ENCODE data around the gene NLRP1. TPM values are rescaled to one million over a fixed set of nuclear protein-coding genes. Genes with fewer than 3 reads are reported as not detected.

Gene NLRP1
- total RNA-seq, 1 experiment from 2014 or later, result 5.3 TPM

GRCh38 chr17:5562661-5563360 lies 21.5 kb downstream of the NLRP1 start:
- no peak for DNase-seq (ENCODE audit: low read depth, low spot score)
- in situ Hi-C loops (cut with HindIII; ENCODE audit: low pct_unique_long_range_greater_than_20kb, low sequenced_read_pairs), result no loop called here

DNA sequence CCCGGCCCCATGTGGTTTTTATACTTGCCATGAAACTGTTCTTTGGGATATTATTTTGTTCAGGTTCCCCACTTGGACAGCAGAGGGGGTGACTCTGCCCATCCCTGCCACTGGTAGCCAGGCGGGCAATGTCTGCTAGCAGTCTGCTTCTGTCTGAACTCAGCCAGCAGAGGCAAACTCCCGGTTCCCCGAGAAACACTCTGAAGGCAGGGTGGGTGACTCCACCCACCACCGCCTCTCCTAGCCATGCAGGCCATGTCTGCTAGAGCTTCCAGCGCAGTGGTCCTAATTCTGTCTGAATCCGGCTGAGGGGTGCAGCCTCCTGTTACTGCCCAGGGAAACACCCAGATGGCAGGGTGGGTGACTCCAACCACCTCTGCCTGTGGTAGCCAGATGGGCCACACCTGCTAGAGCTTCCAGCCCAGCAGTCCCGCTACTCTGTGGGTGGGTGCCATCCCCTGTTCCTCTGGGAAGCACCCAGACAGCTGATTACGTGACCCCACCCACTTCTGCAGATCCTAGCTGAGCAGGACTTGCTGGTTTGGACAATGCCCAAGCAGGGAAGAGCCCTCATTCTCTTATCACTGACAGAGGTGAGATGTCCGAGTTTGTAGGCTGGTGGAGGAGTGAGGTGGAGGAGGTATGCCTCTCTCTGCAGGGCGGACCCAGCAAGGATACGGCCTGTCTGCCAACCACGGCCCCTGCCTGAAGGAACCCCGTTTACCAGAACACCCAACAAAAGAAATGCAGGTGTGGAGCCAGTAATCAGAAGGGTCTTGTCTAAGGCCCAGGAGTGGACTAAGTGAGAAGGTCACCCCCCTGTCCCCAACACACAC lies 22.4 kb downstream of the NLRP1 start:
- DNase-seq (ENCODE audit: low read depth, low spot score), result no peak
- in situ Hi-C loops (cut with HindIII; ENCODE audit: low pct_unique_long_range_greater_than_20kb, low sequenced_read_pairs), result no loop called here

GRCh38 chr17:5560361-5560988 lies 23.8 kb downstream of the NLRP1 start:
- DNase-seq (ENCODE audit: low read depth, low spot score), result no peak
- in situ Hi-C loops (cut with HindIII; ENCODE audit: low pct_unique_long_range_greater_than_20kb, low sequenced_read_pairs), result no loop called here

DNA sequence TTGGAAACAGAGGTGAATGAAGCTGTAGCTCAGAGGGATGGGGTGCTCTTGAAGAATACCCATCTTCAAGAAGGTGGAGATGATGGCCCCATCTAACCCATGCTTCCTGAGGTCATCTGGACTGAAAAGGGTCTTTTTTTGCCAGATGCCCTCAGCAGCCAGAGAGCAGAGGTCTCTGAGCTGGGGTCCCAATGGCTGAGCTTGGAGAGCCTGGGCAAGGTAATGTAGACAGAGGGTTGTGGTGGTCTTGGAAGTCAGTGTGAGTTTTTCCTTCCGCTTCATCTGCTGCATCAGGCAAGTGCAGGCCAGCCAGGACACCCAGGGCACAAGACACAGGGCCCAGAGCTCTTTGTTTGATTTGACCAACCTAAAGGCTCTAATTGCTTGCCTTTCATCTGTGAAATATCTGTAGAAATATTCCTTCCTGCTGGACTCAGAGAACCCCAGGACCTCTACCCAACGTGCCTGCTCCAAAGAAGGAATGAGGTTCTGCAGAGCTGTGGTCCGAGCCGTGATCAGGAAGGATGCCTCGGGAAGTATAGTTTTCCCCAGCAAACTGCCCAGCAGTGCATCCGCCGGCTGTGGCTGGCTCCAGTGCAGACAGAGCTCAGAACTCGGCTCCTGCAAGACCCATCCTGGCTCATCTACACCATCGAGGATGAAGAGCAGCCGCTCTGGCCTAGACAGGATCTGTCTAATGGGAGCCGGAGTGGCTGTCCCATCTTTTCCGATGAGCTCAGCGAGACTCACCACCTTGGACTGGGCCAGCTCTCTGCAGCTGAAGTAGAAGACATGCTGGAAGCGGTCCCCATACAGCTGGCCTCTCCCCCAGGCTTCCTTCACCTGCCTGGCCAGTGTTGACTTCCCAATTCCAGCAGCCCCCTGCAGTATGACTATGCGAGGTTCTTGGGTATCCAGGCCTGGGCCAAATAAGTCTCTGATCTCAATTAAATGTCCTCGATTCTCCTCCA lies 25.2 kb downstream of the NLRP1 start:
- in situ Hi-C loops (cut with HindIII; ENCODE audit: low pct_unique_long_range_greater_than_20kb, low sequenced_read_pairs), result no loop called here
- no peak for DNase-seq (ENCODE audit: low read depth, low spot score)

GRCh38 chr17:5557990-5558389 lies 26.3 kb downstream of the NLRP1 start:
- no peak for DNase-seq (ENCODE audit: low read depth, low spot score)
- in situ Hi-C loops (cut with HindIII; ENCODE audit: low pct_unique_long_range_greater_than_20kb, low sequenced_read_pairs), result no loop called here

DNA sequence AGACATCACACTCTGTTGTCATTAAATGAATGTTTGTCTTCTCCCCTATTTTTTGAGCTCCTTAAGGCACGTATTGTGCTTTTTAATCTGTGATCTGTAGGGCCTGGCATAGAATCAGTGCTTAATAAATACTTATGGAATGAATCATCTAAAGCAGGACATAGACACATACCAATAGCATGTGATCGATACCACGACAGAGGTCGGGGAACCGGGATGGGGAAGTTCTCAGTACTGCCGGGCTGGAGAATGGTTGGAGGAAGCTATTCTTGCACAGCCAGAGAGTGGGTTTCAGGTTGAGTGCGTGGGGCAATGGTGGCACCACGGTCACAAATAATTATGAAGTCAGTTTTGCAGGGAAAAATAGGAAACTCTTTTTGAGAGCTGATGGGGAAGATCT lies 26.8 kb downstream of the NLRP1 start:
- DNase-seq (ENCODE audit: low read depth, low spot score), result no peak
- in situ Hi-C loops (cut with HindIII; ENCODE audit: low pct_unique_long_range_greater_than_20kb, low sequenced_read_pairs), result no loop called here

DNA sequence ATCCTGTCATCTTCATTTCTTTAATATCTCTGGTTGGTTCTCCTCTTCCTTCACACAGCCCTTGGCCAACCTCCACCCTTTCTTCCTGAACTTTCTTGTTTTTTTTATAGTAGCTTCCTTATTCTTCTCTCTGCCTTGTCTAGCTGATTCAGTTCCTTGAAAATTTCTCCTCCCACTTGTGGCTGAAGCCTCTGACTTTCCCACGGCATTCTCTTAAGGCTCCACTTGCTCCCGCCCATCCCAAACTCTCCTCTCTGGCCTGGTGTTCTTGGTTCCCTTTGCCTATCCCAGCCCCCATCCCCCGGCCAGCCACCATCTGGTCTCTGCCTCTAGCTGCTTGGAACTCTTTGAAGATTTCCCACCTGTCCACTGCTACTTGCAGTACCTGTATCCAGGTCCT lies 29.1 kb downstream of the NLRP1 start:
- no peak for DNase-seq (ENCODE audit: low read depth, low spot score)
- in situ Hi-C loops (cut with HindIII; ENCODE audit: low pct_unique_long_range_greater_than_20kb, low sequenced_read_pairs), result no loop called here

DNA sequence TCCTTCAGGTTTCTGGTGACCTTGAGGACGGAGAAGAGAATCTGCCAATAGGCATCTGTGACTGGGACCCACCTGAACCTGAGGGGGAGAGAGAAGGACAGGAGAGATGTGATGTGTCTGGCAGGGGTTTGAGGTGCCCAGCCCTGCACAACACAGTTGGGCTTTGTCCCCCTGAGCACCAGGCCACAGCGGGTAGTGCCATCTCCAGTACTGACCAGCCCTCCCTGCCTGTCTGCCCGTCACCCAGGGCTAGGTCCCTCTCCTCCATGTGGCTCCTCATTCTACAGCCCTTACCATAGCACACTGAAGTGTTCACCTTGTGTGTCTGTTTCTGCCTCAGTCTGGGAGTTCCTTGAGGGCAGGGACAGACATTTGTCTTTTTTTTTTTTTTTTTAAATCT lies 30.8 kb downstream of the NLRP1 start:
- no peak for DNase-seq (ENCODE audit: low read depth, low spot score)
- in situ Hi-C loops (cut with HindIII; ENCODE audit: low pct_unique_long_range_greater_than_20kb, low sequenced_read_pairs), result no loop called here

DNA sequence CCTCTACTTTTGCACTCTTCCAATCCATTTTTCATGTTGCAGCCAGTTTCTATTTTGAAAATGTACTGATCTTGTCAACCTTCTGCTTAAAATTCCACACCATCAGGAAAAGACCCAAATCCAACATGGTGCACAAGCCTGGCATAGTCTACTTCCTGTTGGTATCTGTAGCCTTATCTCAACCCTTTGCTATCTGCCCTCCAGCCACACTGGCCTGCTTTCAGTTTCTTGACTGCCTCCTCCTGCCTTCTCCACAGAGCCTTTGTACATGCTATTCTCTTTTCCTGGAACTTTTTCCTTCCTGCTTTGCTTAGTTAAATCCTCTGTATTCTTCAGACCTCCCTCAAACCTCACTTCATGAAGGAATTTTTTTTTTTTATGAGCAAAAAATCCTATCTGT lies 31.5 kb downstream of the NLRP1 start:
- in situ Hi-C loops (cut with HindIII; ENCODE audit: low pct_unique_long_range_greater_than_20kb, low sequenced_read_pairs), result no loop called here
- DNase-seq (ENCODE audit: low read depth, low spot score), result no peak

DNA sequence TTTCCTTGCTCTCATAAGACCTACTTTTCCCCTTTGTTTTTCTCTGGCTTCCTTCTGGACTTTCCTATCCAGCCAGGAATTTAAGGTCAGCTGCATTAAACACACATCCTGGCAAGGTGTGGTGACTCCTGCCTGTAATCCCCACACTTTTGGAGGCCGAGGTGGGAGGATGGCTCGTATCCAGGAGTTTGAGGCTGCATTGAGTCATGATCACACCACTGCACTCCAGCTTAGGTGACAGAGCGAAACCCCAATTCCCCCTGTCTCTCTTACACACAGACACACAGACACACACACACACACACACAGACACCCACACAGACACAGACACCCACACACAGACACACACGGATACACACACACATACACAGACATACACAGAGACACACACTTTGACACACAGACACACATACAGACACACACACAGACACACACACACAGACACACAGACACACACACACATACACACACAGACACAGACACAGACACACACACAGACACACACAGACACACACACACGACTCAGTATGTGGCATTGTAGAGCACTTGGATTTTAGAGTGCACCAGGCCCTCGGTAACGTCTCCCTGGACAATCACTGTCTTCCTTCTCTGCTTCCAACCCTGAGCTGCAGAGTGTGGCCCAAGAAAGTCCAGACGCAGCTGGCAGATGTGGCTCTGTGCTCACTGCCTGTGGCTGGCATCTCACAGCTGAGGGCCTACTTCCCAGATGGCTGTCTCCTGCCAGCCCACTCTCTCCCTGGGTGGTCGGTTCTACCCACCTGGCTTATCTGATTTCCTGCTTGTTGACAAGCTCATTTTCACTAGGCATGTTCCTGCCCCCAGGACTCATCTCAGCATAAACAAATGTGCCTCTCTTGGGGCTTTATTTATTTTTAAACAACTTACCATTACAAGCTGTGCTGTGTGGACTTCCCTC lies 39.0 kb downstream of the NLRP1 start:
- no peak for DNase-seq (ENCODE audit: low read depth, low spot score)
- in situ Hi-C loops (cut with HindIII; ENCODE audit: low pct_unique_long_range_greater_than_20kb, low sequenced_read_pairs), result no loop called here

GRCh38 chr17:5544115-5544514 lies 40.2 kb downstream of the NLRP1 start:
- in situ Hi-C loops (cut with HindIII; ENCODE audit: low pct_unique_long_range_greater_than_20kb, low sequenced_read_pairs), result no loop called here
- DNase-seq (ENCODE audit: low read depth, low spot score), result no peak

DNA sequence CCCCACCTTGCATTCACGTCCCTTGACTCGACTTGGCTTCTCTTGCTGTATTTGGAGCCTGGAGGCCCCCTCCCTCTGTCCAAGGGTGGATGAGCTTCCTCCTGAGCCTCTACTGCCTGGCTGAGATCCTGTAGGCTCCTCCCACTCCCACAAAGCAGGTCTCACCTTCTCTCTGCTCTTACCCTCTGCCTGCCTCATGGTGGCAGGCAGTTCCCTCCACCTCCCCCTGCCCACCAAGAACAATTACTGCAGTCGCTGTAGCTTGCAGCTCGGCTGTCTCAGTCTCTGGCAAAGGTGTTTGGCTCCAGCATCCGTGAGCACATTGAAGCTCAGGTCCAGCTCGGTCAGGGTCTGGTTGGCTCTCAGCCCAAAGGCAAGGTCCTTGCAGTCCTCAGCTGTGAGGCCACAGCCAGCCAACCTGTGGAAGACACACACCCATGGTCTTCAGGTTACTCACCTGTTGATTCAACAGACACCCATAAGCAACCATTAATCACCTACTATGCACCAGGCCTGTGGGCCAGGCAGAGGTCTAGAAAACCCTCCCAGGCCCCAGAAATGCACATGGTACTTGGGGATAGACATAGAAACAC lies 42.6 kb downstream of the NLRP1 start:
- in situ Hi-C loops (cut with HindIII; ENCODE audit: low pct_unique_long_range_greater_than_20kb, low sequenced_read_pairs), result no loop called here
- DNase-seq (ENCODE audit: low read depth, low spot score), result no peak

DNA sequence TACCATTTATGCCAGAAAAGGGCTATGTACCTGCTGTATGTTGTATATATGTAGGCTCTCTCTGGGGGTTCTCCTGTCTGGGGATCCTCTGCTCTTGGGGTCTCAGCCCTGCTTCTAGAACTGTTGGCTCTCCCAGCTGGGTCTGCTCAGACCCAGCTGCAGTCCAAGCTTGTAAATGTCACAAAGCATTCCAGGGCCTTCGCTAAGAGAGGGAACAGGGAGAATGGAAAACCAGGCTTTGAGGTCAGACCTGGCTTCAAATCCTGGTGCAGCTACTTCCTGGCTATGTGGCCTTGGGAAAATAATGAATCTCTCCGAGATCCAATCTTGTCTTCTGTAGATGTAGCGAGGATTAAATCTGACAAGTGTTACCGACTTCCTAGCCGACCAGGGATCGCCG lies 44.0 kb downstream of the NLRP1 start:
- in situ Hi-C loops (cut with HindIII; ENCODE audit: low pct_unique_long_range_greater_than_20kb, low sequenced_read_pairs), result no loop called here
- DNase-seq (ENCODE audit: low read depth, low spot score), result no peak

DNA sequence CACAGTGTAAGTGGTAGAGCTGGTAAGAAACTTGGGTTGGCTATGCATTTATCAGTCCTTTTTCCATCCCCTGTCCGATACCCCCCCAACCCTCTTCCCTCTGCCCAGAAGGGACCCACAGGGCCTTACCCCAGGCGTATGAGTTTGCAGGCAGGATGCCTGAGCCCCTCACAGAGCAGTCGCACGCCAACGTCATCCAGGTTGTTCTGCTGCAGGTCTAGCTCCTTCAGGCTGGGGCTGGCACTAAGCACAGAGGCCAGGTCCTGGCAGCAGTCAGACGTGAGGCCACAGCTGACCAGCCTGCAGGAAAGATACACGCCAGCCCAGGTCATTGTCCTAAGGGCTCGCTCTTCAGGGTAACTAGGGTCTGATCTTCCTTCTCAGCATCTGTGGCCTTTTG lies 45.0 kb downstream of the NLRP1 start:
- DNase-seq (ENCODE audit: low read depth, low spot score), result no peak
- in situ Hi-C loops (cut with HindIII; ENCODE audit: low pct_unique_long_range_greater_than_20kb, low sequenced_read_pairs), result no loop called here

DNA sequence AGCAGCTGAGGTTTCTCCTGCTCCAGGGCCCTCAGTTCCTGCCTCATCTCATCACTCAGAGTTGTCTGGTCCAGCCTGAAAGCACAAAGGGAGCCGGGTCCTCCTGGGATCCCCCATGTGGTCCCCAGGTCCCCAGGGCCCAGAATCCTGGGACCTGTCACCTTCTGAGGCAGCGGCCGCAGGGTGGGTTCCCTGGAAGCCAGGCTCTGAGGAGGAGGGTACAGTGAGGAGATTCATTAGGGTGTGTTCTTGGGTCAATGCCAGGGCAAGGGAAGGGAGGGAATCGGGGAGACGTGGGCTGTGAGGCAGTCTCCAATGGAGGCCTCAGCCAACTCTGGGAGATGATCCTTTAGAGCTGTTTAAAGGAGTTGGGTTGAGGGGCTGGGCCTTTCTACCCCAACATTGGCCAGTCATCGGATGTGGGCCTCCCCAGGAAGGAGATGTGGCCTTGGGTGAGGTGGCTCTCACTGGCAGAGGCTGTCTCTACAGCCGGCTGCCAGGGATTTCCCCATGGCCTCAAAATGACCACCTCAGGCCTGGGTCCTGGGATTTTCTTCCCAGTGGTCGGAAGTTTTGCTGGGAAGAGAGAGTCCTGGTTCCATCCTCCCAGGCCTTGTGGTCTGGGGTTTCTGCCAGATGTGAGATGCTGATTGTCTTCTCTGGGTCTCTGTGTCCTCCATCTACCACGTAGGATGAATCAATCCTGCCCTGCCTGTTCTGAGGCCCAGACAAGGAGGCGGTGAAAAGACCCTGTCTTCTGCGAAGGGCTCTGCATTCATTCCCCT lies 47.3 kb downstream of the NLRP1 start:
- DNase-seq (ENCODE audit: low read depth, low spot score), result no peak
- in situ Hi-C loops (cut with HindIII; ENCODE audit: low pct_unique_long_range_greater_than_20kb, low sequenced_read_pairs), result no loop called here

DNA sequence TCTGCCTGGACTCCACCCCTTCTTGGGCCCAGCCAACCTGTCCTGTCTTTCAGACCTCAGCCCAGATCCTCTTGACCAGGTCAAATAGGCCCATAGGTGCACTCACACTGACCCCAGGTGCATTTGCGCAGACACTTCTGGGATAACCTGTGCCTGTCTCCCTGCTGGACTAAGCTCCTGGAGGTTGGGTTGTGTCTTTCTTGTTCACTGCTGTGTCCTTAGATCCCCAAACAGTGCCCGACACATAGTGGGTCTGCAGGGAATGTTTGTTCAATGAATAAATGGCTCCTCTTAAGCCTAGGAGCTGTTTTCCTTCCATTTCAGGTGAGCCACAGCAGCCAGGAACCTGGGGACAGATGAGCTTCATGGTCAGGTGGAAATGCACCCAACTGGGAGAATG lies 48.9 kb downstream of the NLRP1 start:
- in situ Hi-C loops (cut with HindIII; ENCODE audit: low pct_unique_long_range_greater_than_20kb, low sequenced_read_pairs), result no loop called here
- DNase-seq (ENCODE audit: low read depth, low spot score), result no peak

Data from SK-MEL-5 (cell line).